HL-60 (cell line): ENCODE data around the gene DAGLA.

Experiments
- DNase-seq, 2 experiments: peaks; one replicate each; pipeline ENCODE4 v3.0.0-alpha.2; 2010 to 2020; ENCODE audit warnings: low read depth in 1 of 2, low spot score in 1 of 2
- H3K27ac ChIP-seq: fragments of 250-450 bp; sonication (Bioruptor Pico); replicated peaks from 2 replicates; pipeline ENCODE4 v1.5.1; 2020; ENCODE audit warnings: mild to moderate bottlenecking, moderate library complexity
- H3K27me3 ChIP-seq: fragments of 250-450 bp; sonication (Bioruptor Pico); 2 replicates; pipeline ENCODE4 v1.5.1; 2021; ENCODE audit warnings: mild to moderate bottlenecking, moderate library complexity; ENCODE audit not compliant: insufficient read depth, poor library complexity, severe bottlenecking
- H3K4me3 ChIP-seq: replicated peaks from 2 replicates; pipeline ENCODE4 v1.5.1; 2011; ENCODE audit warnings: mild to moderate bottlenecking, control low read depth, low read length; ENCODE audit not compliant: insufficient read depth
- GABPA ChIP-seq: IDR thresholded peaks from 2 replicates; pipeline ENCODE4 v1.6.1; 2012; ENCODE audit warnings: low read depth
- POLR2AphosphoS5 ChIP-seq: IDR thresholded peaks from 2 replicates; pipeline ENCODE4 v1.6.1; 2012; ENCODE audit warnings: low read depth
- SPI1 ChIP-seq: IDR thresholded peaks from 2 replicates; pipeline ENCODE4 v1.6.1; 2012; ENCODE audit warnings: low read depth, mild to moderate bottlenecking, borderline replicate concordance
- TF ChIP-seq, protein P1 (sequence below): IDR thresholded peaks from one replicate; pipeline ENCODE4 v1.5.1; 2011; ENCODE audit warnings: low read length, control low read depth, inconsistent platforms; ENCODE audit not compliant: insufficient read depth
- TF ChIP-seq, protein P2 (sequence below): IDR thresholded peaks from 2 replicates; pipeline ENCODE4 v1.6.1; 2012; ENCODE audit warnings: low read depth; ENCODE audit not compliant: insufficient replicate concordance

DAGLA gene

DNA sequence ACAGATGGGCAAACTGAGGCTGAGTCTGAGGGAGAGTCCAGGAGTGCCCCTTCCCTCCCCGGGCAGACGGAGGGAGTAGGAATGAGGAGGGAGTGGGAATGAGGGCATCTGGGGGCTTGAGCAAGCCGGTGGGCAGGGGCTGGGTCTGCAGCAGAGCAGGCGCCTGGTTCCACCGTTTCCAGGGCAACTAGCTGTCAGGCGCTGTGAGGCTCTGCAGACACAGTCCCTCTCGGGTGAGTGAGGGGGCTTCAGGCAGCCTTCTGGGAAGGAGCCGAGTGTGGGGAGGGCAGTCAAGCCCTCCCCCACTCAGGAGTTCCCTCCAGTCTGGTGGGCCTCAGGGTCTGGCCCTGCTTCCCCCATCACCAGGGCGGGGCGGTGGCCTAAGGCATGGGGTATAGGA, 93.2 kb downstream of the DAGLA start:
- TF ChIP-seq POLR2AphosphoS5 = no peak
- TF ChIP-seq, protein P1, sequence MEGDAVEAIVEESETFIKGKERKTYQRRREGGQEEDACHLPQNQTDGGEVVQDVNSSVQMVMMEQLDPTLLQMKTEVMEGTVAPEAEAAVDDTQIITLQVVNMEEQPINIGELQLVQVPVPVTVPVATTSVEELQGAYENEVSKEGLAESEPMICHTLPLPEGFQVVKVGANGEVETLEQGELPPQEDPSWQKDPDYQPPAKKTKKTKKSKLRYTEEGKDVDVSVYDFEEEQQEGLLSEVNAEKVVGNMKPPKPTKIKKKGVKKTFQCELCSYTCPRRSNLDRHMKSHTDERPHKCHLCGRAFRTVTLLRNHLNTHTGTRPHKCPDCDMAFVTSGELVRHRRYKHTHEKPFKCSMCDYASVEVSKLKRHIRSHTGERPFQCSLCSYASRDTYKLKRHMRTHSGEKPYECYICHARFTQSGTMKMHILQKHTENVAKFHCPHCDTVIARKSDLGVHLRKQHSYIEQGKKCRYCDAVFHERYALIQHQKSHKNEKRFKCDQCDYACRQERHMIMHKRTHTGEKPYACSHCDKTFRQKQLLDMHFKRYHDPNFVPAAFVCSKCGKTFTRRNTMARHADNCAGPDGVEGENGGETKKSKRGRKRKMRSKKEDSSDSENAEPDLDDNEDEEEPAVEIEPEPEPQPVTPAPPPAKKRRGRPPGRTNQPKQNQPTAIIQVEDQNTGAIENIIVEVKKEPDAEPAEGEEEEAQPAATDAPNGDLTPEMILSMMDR = no peak
- Histone ChIP-seq H3K27ac (no peak overlapping the region; the same call in 1 of the 2 replicates), H3K4me3 (no peak overlapping the region), H3K27me3 (no peaks in the 10 kb centered on the region)
- no peak for DNase-seq

DNA sequence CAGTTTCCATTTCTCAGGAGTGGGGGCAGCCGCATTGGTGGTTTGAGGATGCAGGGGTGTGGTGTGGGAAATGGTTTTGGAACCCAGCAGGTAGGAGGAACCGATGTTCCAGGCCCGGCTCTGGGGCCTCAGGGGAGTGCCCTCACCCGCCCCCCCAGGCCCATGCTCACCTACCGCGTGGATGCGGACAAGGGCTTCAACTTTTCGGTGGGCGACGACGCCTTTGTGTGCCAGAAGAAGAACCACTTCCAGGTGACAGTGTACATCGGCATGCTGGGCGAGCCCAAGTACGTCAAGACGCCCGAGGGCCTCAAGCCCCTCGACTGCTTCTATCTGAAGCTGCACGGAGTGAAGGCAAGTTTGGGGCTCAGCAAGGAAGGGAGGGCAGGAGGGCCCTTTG, 93.6 kb downstream of the DAGLA start:
- H3K27ac ChIP-seq = no peak overlapping the region
- no peak for DNase-seq

DNA sequence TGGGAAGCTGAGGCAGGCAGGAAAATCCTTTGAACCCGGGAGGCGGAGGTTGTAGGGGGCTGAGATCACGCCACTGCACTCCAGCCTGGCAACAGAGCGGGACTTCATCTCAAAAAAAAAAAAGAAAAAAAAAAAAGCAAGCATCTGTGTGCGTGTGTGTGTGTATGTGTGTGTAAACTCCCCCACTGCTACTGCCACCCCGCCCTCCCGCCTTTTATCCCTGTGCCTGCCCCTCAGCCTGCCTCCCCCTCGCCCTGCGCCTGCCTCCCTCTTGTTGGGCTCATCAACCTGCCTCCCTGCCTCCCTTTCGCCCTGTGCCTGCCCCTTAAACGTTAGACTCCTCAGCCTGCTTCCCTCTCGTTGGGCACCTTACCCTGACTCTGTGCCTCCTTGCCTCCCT, 94.2 kb downstream of the DAGLA start:
- Histone ChIP-seq H3K27me3 (no peaks in the 10 kb centered on the region), H3K27ac (no peak overlapping the region), H3K4me3 (no peak overlapping the region)
- TF ChIP-seq POLR2AphosphoS5 = no peak
- TF ChIP-seq, protein P2, sequence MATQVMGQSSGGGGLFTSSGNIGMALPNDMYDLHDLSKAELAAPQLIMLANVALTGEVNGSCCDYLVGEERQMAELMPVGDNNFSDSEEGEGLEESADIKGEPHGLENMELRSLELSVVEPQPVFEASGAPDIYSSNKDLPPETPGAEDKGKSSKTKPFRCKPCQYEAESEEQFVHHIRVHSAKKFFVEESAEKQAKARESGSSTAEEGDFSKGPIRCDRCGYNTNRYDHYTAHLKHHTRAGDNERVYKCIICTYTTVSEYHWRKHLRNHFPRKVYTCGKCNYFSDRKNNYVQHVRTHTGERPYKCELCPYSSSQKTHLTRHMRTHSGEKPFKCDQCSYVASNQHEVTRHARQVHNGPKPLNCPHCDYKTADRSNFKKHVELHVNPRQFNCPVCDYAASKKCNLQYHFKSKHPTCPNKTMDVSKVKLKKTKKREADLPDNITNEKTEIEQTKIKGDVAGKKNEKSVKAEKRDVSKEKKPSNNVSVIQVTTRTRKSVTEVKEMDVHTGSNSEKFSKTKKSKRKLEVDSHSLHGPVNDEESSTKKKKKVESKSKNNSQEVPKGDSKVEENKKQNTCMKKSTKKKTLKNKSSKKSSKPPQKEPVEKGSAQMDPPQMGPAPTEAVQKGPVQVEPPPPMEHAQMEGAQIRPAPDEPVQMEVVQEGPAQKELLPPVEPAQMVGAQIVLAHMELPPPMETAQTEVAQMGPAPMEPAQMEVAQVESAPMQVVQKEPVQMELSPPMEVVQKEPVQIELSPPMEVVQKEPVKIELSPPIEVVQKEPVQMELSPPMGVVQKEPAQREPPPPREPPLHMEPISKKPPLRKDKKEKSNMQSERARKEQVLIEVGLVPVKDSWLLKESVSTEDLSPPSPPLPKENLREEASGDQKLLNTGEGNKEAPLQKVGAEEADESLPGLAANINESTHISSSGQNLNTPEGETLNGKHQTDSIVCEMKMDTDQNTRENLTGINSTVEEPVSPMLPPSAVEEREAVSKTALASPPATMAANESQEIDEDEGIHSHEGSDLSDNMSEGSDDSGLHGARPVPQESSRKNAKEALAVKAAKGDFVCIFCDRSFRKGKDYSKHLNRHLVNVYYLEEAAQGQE = no peak
- TF ChIP-seq SPI1 = no peak
- TF ChIP-seq, protein P1 = no peak
- no peak for TF ChIP-seq GABPA
- no peak for DNase-seq

More for the DNA sequence above, 93.6 kb downstream of the DAGLA start:
- Histone ChIP-seq H3K4me3 (no peak overlapping the region), H3K27me3 (no peaks in the 10 kb centered on the region)
- TF ChIP-seq, protein P1 = no peak
- TF ChIP-seq GABPA (no peak), POLR2AphosphoS5 (no peak)

DNA sequence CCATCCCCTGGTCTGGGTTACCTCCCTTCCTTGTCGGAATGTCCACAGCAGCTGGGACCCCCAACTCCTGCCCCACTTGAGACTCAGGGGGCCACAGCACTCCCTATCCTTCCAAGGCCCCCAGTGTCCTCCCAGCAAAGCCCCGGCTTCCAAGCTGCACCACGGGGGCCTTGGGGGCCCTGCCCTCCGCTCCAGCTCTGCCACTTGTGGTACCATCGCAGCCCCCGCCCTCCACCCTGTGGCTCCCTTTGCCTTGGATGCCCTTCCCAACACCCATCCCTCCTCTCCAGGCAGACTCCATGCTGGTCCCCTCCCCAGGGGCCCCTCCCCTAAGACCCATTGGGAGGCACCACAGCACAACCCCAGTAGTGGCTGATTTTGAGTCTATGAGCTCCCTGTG, 94.9 kb downstream of the DAGLA start:
- Histone ChIP-seq H3K4me3 (no peak overlapping the region), H3K27ac (no peak overlapping the region), H3K27me3 (no peaks in the 10 kb centered on the region)
- DNase-seq = no peak
- TF ChIP-seq GABPA (no peak), SPI1 (no peak), POLR2AphosphoS5 (no peak)
- TF ChIP-seq, protein P2 = no peak
- TF ChIP-seq, protein P1 = no peak
